NCI-H774 (cell line): ENCODE data around the gene RFC4.
"Not testable (repeated sequence)": the region's sequence is repeated elsewhere in the genome, so short reads cannot be mapped to it uniquely, and the experiment has no call there.

Experiments
- DNase-seq: peaks from one replicate; lab custom pipeline; 2025; lab: John Stamatoyannopoulos, UW

RFC4 gene, protein sequence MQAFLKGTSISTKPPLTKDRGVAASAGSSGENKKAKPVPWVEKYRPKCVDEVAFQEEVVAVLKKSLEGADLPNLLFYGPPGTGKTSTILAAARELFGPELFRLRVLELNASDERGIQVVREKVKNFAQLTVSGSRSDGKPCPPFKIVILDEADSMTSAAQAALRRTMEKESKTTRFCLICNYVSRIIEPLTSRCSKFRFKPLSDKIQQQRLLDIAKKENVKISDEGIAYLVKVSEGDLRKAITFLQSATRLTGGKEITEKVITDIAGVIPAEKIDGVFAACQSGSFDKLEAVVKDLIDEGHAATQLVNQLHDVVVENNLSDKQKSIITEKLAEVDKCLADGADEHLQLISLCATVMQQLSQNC

DNA sequence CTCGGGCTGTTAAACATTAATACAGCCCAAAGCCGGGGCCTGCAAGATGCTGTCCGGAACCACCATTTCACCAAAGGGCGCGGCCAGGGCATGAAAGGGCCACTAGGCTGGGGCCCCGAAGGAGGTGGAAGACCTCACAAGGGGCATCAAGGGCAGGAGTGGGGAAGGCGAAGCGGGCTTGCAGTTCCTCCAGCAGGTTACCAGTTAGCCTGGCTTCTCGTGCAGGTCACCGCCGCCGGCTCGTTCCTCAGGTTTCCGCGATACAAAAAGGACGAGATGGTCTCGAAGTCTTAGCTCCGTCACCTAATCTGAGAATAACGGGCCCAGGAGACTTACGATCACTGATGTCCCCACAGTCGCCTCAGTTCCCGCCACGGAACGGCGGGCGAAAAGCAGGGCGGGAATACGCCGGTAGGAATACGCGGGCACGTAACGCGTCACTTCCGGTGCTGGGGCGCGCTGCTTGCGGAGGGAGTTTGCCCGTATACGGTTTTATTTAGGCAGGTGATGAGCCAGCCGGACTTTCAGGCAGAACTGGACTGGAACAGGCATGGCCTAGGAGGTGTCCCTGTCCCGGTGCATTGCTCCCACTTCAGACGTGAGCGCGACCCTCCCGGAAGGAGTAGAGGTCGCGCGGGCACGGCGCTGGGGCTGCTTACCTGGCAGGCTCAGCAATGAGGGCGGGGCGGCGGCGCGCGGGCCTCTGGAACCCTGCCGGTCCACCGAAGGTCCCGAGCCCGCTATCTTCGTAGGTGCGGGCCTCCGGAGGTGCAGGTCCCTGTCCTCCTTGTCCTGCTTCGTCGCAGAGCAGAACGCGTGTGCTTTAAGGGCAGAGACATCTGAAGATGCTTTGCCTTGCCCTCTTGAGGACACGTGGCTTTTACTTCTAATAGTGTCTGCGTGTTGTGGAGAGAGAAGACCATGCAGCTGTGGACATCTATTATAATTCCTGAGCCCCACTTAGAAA, at the start of gene RFC4:
Gene RFC4 (minus strand): TSS at position 394 of the 967 bp plus-strand sequence. CDS start 1,769 bp downstream, outside the sequence.
- peak; percentile 95 for DNase-seq

- no peak for DNase-seq
Observed at GRCh38 chr3:186854954-186855353, 48.7 kb upstream of the RFC4 start.

DNA sequence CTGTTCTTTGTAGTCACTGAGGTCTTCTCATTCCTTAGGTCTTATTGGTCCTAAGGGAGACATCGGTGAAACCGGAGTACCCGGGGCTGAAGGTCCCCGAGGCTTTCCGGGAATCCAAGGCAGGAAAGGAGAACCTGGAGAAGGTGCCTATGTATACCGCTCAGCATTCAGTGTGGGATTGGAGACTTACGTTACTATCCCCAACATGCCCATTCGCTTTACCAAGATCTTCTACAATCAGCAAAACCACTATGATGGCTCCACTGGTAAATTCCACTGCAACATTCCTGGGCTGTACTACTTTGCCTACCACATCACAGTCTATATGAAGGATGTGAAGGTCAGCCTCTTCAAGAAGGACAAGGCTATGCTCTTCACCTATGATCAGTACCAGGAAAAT, 47.9 kb upstream of the RFC4 start:
- no peak for DNase-seq

GRCh38 chr3:186852994-186853393, 46.7 kb upstream of the RFC4 start:
- DNase-seq, result no peak

GRCh38 chr3:186851835-186852234, 45.6 kb upstream of the RFC4 start:
- DNase-seq, result not testable (repeated sequence)

DNA sequence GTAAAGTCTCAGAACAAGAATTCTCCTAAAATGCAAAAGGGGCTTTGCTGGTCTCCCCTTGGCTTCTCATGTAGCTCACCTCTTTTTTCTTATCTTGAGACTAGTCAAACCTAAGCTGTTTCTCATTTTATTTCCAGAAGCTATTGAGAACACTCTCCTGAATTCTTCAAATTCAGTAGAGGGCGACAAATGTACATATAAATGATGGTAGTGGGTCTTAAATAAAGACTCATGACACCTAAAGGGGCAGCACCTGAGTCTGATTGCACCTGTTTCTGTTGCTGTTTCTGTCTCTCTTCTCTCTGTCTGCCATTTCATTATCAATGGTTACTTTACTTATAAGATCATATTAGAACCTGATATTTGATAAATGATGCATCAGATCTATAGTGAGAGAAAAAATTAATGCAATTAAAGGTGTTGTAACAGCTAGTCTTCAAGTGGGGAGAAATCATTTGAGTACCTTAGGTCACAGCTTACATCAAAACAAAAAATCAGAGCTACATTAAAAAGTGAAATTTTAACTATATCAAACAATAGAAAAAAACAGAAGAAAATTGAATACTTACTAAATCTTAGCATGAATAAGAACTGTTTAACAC, 43.2 kb upstream of the RFC4 start:
- no peak for DNase-seq

GRCh38 chr3:186847437-186847836, 41.2 kb upstream of the RFC4 start:
- no peak for DNase-seq

GRCh38 chr3:186845756-186846155, 39.5 kb upstream of the RFC4 start:
- no peak for DNase-seq

GRCh38 chr3:186844908-186845307, 38.6 kb upstream of the RFC4 start:
- no peak for DNase-seq

DNA sequence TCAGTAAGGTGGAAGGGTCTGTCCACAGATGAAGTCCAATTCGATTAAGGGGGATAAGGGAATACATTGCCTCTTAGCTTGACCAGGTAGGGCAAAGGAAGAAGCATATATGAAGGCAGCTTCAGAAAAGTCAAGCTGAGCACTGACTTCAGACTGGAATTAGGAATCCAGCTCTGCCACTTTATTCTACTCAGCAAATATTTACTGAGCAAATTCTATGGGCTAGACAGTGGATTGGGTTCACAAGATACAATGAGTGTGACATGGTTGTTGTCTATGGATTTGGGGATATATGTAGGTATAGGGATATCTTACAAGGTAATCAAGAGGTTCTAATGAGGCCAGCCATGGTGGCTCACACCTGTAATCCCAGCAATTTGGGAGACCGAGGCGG, 36.8 kb upstream of the RFC4 start:
- no peak for DNase-seq

DNA sequence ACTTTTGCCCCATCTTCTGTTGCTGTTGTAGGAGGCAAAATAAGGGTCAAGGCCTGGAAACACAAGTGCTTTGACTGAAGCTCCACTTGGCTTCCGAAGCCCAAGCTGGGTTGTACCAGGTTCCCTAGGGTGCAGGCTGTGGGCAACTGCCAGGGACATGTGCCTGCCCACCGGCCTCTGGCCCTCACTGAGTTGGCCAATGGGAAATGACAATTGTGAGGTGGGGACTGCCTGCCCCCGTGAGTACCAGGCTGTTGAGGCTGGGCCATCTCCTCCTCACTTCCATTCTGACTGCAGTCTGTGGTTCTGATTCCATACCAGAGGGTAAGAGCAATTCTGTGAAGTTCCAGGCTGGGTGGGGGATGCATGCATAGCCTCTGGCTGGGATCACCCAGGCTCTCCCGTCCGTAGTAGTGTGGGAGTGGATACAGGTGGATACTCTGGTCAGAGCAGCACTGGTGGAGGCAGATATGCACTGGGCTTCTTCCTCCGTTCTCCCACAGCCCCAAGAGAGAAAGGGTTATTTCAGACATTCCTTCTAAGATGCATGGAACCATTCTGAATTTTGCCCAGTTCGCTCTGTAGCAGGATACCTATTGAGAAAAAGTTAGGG, 36.2 kb upstream of the RFC4 start, which contains the start of gene ADIPOQ:
Gene ADIPOQ (plus strand): TSS at position 285 of the 613 bp plus-strand sequence. CDS start 10,349 bp downstream, outside the sequence.
- no peak for DNase-seq

DNA sequence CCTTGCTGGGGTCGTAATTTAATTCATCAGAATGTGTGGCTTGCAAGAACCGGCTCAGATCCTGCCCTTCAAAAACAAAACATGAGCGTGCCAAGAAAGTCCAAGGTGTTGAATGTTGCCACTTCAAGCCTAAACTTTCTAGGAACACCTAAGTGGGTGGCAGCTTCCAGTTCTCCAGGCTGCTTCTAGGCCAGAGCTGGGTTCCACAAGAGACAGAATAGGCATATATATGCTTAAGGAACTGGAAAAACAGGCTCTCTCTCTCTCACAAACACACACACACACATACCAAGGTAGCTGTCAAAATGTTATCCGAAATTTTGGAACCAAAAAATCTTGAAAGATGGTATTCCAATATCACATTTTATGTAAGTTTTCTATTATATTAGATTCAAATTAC, 35.3 kb upstream of the RFC4 start:
- DNase-seq, result no peak

- no peak for DNase-seq
Observed at GRCh38 chr3:186839874-186840641, 33.8 kb upstream of the RFC4 start.

- DNase-seq, result no peak
Observed at GRCh38 chr3:186832276-186832675, 26.0 kb upstream of the RFC4 start.

GRCh38 chr3:186831798-186832197, 25.5 kb upstream of the RFC4 start:
- DNase-seq, result no peak

DNA sequence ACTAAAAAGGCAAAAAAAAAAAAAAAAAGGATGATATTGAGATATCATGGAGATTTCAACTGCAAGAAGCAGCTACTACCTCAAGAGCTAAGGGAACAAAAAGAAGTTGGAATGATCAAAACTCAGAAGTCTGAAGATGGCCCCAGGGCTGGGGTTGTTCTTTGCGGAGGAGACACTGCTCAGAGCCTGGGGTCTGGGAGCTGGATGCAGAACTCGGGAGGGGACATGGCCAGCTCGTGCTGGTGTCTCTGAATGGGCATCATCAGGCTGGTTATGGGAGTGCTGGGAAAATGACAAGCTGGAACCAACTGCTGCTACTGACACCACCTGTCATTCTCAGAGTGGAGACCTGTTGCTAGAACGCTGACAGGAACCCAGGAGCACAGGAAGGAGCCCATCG, 22.1 kb upstream of the RFC4 start:
- no peak for DNase-seq

DNA sequence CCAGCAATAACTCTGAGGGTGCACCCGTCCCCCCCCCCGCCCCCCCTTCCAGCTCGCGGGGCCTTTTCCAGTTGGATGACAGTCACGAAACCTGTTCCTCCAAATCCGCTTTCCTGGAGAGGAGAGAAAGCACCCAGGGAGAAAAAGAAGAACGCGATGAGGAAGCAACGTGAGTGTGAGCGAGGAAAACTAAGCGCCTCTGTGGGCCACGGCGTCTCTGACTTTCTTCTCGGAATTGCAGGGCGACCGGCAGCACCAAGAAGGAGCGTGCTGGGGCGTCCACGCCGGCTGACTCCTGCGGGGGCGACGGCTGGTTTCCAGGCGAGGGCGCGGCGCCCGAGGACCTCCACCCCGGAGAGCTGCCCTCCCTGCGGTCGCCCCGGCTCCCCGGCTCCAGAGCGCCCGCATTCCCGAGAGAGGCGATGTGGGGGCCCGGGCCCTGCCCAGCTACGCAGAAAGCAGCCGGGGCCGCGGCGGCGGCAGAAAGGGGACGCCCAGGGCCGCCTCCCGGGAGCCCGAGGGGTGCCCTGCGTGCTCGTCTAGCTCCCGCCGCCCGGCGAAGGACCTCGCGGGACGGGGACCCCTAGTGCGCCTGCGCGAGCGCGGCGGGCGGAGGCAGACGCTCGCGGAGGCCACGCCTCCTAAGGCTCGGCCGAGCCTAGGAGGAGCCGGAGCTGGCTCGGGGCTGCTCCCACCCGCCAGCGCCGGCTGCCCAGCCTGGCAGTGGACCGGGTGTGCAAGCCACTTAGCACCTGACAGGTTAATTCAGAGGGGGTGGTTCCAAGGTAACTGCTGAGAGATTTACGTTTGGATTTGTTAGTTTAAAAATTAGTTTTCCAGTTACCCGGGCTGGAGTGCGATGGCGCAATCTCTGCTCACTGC, 20.9 kb upstream of the RFC4 start:
- DNase-seq, result peak; percentile 93

- no peak for DNase-seq
Observed at GRCh38 chr3:186826410-186826975, 20.2 kb upstream of the RFC4 start.

- no peak for DNase-seq
Observed at GRCh38 chr3:186825872-186826409, 19.7 kb upstream of the RFC4 start.
